C4-2B (cell line): ENCODE measurements around the gene SNX25.

Experiments
- CTCF ChIP-seq: fragments of 450-650 bp; conservative IDR thresholded peaks from 2 replicates; pipeline ENCODE4 v1.5.1; 2017; ENCODE audit warnings: mild to moderate bottlenecking
- ZFX ChIP-seq: fragments of 450-650 bp; IDR thresholded peaks from 2 replicates; pipeline ENCODE4 v1.6.1; 2017

GRCh38 chr4:185283723-185284122 lies 74.3 kb downstream of the SNX25 start:
- no peak for TF ChIP-seq CTCF
- TF ChIP-seq ZFX, result no peak
